Activated CD4-positive, alpha-beta T cell treated with anti-CD3 and anti-CD28 coated beads, Interleukin-2, amount 50 U/mL, for 1 hour (primary cell): ENCODE results near the gene PLEKHA4.
"Not testable (repeated sequence)": the region's sequence is repeated elsewhere in the genome, so short reads cannot be mapped to it uniquely, and the experiment has no call there.

Source experiments
- DNase-seq: peaks from one replicate; pipeline ENCODE4 v3.0.0-alpha.2; 2020

The PLEKHA4 gene

DNA sequence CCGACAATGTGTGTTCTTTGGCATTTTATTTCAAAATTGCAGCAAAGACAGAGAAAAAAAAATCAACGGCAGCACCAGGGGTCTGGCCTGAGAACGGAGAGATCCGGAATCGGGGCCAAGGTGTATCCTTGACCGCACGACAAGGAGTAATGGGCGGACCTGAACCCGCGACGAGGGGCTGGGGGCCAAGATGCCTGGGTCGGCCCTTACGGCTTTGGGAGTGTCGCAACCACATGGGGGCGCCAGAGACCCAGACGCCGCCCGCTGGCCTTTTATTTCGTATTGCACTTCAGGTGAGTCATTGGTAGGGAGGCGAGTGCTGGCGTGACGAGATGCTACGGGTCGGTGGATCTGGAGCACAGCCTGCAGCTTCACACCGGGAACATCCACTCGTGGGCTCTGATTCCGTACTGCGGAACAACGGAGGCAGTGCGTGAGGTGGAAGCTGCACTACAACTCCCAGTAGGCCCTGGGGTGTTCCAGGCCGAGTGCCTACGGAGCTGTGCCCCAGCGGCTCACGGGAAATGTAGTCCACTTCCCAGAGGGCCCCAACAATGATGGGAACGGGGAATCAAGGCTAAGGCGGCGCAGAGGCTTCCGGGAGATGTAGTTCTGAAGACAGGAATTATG is 73.2 kb downstream of the PLEKHA4 start:
- DNase-seq, result peak; percentile 79

DNA sequence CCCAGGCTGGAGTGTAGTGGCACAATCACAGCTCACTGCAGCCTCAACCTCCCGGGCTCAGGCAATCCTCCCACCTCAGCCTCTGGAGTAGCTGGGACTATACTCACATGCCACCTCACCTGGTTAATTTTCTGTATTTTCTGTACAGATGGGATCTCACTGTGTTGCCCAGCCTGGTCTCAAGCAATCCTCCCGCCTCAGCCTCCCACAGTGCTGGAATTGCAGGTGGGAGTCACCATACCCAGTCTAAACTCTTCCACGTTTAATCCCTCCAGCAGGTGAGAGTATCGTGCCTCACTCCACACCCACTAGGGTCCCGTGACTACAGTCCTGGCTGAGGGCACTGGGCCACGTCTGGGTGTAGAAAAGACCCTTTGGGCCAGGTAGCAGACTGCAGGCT is 74.1 kb downstream of the PLEKHA4 start:
- DNase-seq, result no peak

DNA sequence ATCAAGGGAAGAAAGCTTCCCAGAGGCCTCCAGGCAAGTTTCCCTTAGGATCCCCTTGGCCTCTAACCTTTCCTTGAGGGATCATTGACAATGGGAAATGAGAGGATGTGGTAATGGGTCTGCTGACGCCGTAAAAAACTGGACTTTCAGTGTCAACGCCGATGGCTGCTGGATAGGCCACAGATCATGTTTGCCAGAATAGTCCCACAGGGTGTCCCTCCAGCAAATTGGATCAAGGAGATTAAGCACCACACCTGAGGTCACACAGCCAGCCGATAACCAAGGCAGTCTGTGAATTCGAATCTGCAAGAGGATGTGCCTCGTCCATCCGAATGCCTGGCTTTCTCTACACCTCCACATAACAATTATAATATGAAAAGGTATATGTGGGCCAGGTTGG is 75.1 kb downstream of the PLEKHA4 start:
- no peak for DNase-seq

DNA sequence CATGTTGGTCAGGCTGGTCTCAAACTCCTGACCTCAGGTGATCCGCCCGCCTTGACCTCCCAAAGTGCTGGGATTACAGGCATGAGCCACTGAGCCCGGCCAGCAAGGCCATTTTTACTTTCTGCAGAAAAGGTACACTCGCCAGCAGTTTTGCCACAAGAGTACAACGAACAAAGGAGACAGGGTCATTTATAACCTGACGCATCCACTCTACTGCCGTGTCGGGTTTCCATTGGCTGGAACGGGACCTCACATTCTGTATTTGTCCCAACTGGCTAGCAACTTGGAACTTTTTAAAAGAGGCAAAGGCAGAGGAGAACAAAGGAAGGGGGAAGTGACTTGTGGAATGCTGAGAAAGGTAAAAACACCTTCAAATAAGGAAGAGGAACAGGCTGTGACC is 81.1 kb downstream of the PLEKHA4 start:
- not testable (repeated sequence) for DNase-seq
